Tibial nerve (tissue), 3 donors: Measurements from ENCODE around the gene SESTD1.

Experiments used
- CTCF ChIP-seq, 5 experiments: fragments of 200-600 bp in 3 of 5; fragments of 450-650 bp in 2 of 5; sonication (generic) in 3 of 5; IDR thresholded peaks; one replicate each; pipeline ENCODE4 v1.5.1; 2016 to 2019; ENCODE audit warnings: antibody characterized with exemption in 5 of 5, mild to moderate bottlenecking in 3 of 5, moderate library complexity in 2 of 5
- POLR2A ChIP-seq, 2 donors: fragments of 450-650 bp; IDR thresholded peaks; one replicate each; pipeline ENCODE4 v1.6.1; 2017; ENCODE audit warnings: antibody characterized with exemption in 2 of 2, mild to moderate bottlenecking in 2 of 2, moderate library complexity in 2 of 2

- TF ChIP-seq CTCF (IDR thresholded peaks at IDR 0.05), result no peak
- no peak for TF ChIP-seq POLR2A (IDR thresholded peaks at IDR 0.05)
These were observed 84.9 kb downstream of the SESTD1 start for GRCh38 chr2:179179719-179180118.
